ENCODE measurements around the gene MMP24. TPM values are rescaled to one million over a fixed set of nuclear protein-coding genes. Genes with fewer than 3 reads are reported as not detected.

MMP24 gene
- total and polyA plus RNA-seq, 8 donors: 0.15 to 6.2 (median 1.6) TPM; not detected in 2

GRCh38 chr20:35300469-35301262 lies 74.2 kb downstream of the MMP24 start:
- WGBS, 5 donors: 84 to 93% (median 90%) methylated on average over 4 of the region's 4 CpGs
- Histone ChIP-seq H3K36me3 (peaks cover 0 to 3% (median 0%) of the 10 kb centered on the region in 4 donors), H3K27ac (no peak overlapping the region), H3K9me3 (no peaks in the 10 kb centered on the region), H3K27me3 (peaks cover 0 to 10% (median 8%) of the 10 kb centered on the region in 3 donors), H3K4me3 (no peak overlapping the region), H3K4me1 (peaks cover 11 to 38% (median 25%) of the 10 kb centered on the region in 4 donors)
- intact Hi-C loops (cut with DNase I; ENCODE audit: low total_unique reads): loop anchor here (5.0 kb wide), 1 partner anchor 137 kb away; the partner anchor contains the start of gene GDF5
- no peak for TF ChIP-seq POLR2A (IDR thresholded peaks at IDR 0.05)
- DNase-seq: no peak

GRCh38 chr20:35301426-35301825 lies 74.9 kb downstream of the MMP24 start:
- H3K27ac ChIP-seq: no peak overlapping the region
- H3K36me3 ChIP-seq: peaks cover 0 to 6% (median 4%) of the 10 kb centered on the region in 4 donors
- 80 to 93% (median 90%) methylated on average over 2 of the region's 2 CpGs for WGBS, 5 donors
- peaks cover 18 to 46% (median 33%) of the 10 kb centered on the region in 4 donors for H3K4me1 ChIP-seq
- intact Hi-C loops (cut with DNase I; ENCODE audit: low total_unique reads): loop anchor here (5.0 kb wide), 1 partner anchor 136 kb away; the partner anchor contains the start of gene GDF5
- H3K9me3 ChIP-seq: no peaks in the 10 kb centered on the region
- TF ChIP-seq EP300 (IDR thresholded peaks at IDR 0.05): no peak
- no peak for TF ChIP-seq POLR2A (IDR thresholded peaks at IDR 0.05)
- TF ChIP-seq POLR2AphosphoS5 (IDR thresholded peaks at IDR 0.05): no peak
- no peak for TF ChIP-seq CTCF (IDR thresholded peaks at IDR 0.05)
- H3K27me3 ChIP-seq: peaks cover 0 to 3% (median 1%) of the 10 kb centered on the region in 3 donors
- no peak overlapping the region for H3K4me3 ChIP-seq
- DNase-seq: no peak

- WGBS, 5 donors: 32 to 69% (median 49%) methylated on average over 6 of the region's 6 CpGs
- H3K4me1 ChIP-seq: peaks cover 30 to 58% (median 45%) of the 10 kb centered on the region in 4 donors
- intact Hi-C loops (cut with DNase I; ENCODE audit: low total_unique reads): loop anchor here (5.0 kb wide), 1 partner anchor 135 kb away; the partner anchor contains the start of gene GDF5
- no peaks in the 10 kb centered on the region for H3K9me3 ChIP-seq
- H3K27me3 ChIP-seq: no peaks in the 10 kb centered on the region
- peak overlapping the region in 1 of 5 donors; percentile 82 for H3K27ac ChIP-seq
- DNase-seq: no peak
- H3K4me3 ChIP-seq: no peak overlapping the region
- TF ChIP-seq POLR2AphosphoS5 (IDR thresholded peaks at IDR 0.05): no peak
- TF ChIP-seq POLR2A (IDR thresholded peaks at IDR 0.05): no peak
- no peak for TF ChIP-seq CTCF (IDR thresholded peaks at IDR 0.05)
- TF ChIP-seq EP300 (IDR thresholded peaks at IDR 0.05): no peak
- H3K36me3 ChIP-seq: peaks cover 0 to 7% (median 4%) of the 10 kb centered on the region in 4 donors
These were observed 76.2 kb downstream of the MMP24 start for GRCh38 chr20:35302421-35303335.

- 58 to 87% (median 81%) methylated on average over 11 of the region's 11 CpGs for WGBS, 5 donors
- H3K4me3 ChIP-seq: no peak overlapping the region
- TF ChIP-seq POLR2AphosphoS5 (IDR thresholded peaks at IDR 0.05) (no peak), EP300 (IDR thresholded peaks at IDR 0.05) (no peak), POLR2A (IDR thresholded peaks at IDR 0.05) (no peak), CTCF (IDR thresholded peaks at IDR 0.05) (no peak)
- peak overlapping the region in 1 of 5 donors; percentile 82 for H3K27ac ChIP-seq
- intact Hi-C loops (cut with DNase I; ENCODE audit: low total_unique reads): loop anchor here (5.0 kb wide), 1 partner anchor 134 kb away; the partner anchor contains the start of gene GDF5
- H3K4me1 ChIP-seq: peaks cover 37 to 65% (median 51%) of the 10 kb centered on the region in 4 donors
- H3K9me3 ChIP-seq: no peaks in the 10 kb centered on the region
- DNase-seq: no peak
- peaks cover 0 to 7% (median 4%) of the 10 kb centered on the region in 4 donors for H3K36me3 ChIP-seq
- H3K27me3 ChIP-seq: no peaks in the 10 kb centered on the region
These were observed 76.9 kb downstream of the MMP24 start for GRCh38 chr20:35303382-35303734.
